Kidney epithelial cell (primary cell): ENCODE data around the gene ZDHHC21. TPM values are rescaled to one million over a fixed set of nuclear protein-coding genes. Genes with fewer than 3 reads are reported as not detected.
"Not testable (repeated sequence)": the region's sequence is repeated elsewhere in the genome, so short reads cannot be mapped to it uniquely, and the experiment has no call there.

Source experiments
- DNase-seq: peaks from one replicate; pipeline ENCODE4 v3.0.0-alpha.2; 2010; ENCODE audit warnings: low read depth
- H3K27me3 ChIP-seq: 2 replicates; pipeline ENCODE4 v1.6.0; 2011; ENCODE audit warnings: low read length; ENCODE audit not compliant: control insufficient read depth, insufficient read depth
- H3K36me3 ChIP-seq: 2 replicates; pipeline ENCODE4 v1.5.1; 2011; ENCODE audit warnings: low read length; ENCODE audit not compliant: control insufficient read depth, insufficient read depth
- H3K4me3 ChIP-seq: 2 replicates; pipeline ENCODE4 v1.5.1; 2011; ENCODE audit warnings: low read depth, mild to moderate bottlenecking, control low read depth, low read length
- total RNA-seq: library from RNA; depleted of rRNA; stranded (reverse); fragments of >200 nt; gene quantifications from 2 replicates; pipeline ENCODE4 v1.2.3, GENCODE V29; 2015
- TF ChIP-seq, protein P1 (sequence below): IDR thresholded peaks from 2 replicates; pipeline ENCODE4 v1.5.1; 2011; ENCODE audit warnings: mild to moderate bottlenecking, moderate library complexity, low read length, control low read depth, inconsistent platforms; ENCODE audit not compliant: insufficient read depth, poor library complexity, severe bottlenecking

ZDHHC21 gene
- total RNA-seq, 1 donor from 2014 or later: 7.7 TPM

DNA sequence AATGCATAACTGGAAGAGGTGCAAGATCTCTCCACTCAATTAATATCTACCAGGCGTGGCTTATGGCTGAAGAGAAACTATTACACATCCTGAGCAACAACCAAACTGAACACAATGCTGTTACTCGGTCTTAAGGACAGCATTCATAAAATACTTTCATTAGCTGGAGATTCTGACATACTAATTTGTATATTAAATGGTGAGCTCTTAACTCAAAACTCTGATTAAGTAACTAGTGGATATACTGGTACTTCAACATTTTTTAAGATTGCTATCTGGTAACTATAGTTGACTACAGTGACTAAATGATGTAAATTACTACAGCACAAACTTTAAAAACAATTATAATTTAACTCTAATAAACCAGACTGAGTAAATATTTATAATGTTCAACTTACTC, 15.8 kb downstream of the ZDHHC21 start:
- TF ChIP-seq, protein P1, sequence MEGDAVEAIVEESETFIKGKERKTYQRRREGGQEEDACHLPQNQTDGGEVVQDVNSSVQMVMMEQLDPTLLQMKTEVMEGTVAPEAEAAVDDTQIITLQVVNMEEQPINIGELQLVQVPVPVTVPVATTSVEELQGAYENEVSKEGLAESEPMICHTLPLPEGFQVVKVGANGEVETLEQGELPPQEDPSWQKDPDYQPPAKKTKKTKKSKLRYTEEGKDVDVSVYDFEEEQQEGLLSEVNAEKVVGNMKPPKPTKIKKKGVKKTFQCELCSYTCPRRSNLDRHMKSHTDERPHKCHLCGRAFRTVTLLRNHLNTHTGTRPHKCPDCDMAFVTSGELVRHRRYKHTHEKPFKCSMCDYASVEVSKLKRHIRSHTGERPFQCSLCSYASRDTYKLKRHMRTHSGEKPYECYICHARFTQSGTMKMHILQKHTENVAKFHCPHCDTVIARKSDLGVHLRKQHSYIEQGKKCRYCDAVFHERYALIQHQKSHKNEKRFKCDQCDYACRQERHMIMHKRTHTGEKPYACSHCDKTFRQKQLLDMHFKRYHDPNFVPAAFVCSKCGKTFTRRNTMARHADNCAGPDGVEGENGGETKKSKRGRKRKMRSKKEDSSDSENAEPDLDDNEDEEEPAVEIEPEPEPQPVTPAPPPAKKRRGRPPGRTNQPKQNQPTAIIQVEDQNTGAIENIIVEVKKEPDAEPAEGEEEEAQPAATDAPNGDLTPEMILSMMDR: no peak
- no peak for DNase-seq
- H3K36me3 ChIP-seq: no peaks in the 10 kb centered on the region
- H3K4me3 ChIP-seq: no peak overlapping the region
- H3K27me3 ChIP-seq: no peaks in the 10 kb centered on the region

DNA sequence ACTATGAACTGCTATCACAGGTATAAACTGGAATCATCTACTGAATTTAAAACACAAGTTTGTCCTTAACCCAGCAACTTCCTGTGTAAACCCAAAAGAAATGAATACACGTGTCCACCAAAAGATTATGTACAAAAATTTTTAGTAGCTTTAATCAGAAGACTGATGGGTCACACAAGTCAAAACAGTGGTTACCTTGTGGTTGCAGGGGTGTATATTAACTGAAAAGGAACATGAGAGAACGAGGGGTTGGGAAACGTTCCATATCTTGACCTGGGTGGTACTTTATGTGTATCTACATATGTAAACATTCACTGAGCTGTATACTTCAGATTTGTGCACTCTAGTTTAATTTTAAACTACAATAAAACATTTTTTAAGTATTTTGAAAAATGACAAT, 18.6 kb downstream of the ZDHHC21 start:
- TF ChIP-seq, protein P1: no peak
- H3K36me3 ChIP-seq: no peaks in the 10 kb centered on the region
- H3K4me3 ChIP-seq: no peak overlapping the region
- DNase-seq: no peak
- H3K27me3 ChIP-seq: no peaks in the 10 kb centered on the region

DNA sequence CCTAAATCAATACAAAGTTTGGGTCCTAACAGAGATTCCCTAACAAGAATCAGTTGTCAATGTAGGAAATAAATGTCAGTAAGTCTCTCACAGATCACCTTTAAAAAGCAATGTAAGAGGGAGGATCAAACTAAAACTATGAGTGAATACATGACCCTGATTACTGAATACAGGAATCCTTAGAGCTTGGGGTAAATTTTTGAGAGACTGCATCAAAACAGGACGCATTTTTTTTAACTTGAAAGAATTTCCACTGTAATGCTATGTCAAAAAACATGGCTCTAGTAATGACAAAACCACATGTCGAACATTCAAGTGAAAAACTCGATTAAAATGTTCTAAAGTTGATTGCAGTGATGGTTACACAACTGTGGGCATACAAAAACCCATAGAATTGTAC, 21.9 kb downstream of the ZDHHC21 start:
- Histone ChIP-seq H3K4me3 (no peak overlapping the region), H3K36me3 (no peaks in the 10 kb centered on the region), H3K27me3 (no peaks in the 10 kb centered on the region)
- DNase-seq: no peak
- TF ChIP-seq, protein P1: no peak

DNA sequence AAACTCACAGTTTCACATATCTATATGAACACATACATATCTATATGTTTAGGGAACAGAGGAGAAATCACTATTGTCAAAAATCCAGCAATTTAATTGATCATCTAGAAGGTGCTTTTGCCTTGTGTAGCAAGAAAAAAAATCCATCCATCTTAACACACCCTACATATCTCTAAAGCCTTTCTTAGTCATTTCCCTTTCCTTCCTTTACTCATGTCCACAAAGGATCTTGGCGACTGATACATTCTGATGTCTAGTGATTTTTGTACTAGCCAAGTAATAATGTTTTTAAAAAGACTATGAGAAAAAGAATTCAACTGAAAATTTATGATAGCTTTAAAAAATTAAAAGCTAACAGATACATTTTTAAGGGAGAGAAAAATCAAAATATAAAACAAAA, 22.5 kb downstream of the ZDHHC21 start:
- no peaks in the 10 kb centered on the region for H3K27me3 ChIP-seq
- TF ChIP-seq, protein P1: no peak
- H3K4me3 ChIP-seq: no peak overlapping the region
- no peak for DNase-seq
- H3K36me3 ChIP-seq: no peaks in the 10 kb centered on the region

DNA sequence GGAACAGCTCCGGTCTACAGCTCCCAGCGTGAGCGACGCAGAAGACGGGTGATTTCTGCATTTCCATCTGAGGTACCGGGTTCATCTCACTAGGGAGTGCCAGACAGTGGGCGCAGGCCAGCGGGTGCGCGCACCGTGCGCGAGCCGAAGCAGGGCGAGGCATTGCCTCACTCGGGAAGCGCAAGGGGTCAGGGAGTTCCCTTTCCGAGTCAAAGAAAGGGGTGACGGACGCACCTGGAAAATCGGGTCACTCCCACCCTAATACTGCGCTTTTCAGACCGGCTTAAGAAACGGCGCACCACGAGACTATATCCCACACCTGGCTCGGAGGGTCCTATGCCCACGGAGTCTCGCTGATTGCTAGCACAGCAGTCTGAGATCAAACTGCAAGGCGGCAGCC, 29.2 kb downstream of the ZDHHC21 start:
- not testable (repeated sequence) for DNase-seq, H3K27me3 ChIP-seq, H3K4me3 ChIP-seq, H3K36me3 ChIP-seq

DNA sequence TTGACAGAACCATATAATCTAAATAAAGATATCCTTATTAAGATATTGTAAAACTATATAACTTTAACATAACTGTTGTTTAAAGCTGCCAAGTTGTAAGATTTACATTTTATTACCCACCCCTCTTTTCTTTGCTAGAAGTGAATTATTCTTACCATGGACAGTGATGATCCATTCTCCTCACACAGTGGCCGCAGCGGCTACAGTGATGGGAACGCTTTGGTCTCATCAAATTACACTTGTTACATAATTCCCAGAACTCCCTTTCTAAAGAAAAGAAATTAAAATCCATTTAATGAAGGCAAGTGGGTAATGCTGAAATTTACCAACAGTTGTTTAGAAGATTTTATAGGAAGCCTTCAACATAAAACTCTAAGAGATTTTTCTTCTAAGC, 31.2 kb downstream of the ZDHHC21 start:
- H3K4me3 ChIP-seq: no peak overlapping the region
- H3K36me3 ChIP-seq: no peaks in the 10 kb centered on the region
- TF ChIP-seq, protein P1: no peak
- DNase-seq: no peak
- no peaks in the 10 kb centered on the region for H3K27me3 ChIP-seq
